Natural killer cell treated with Interleukin-12 subunit alpha and Interleukin-12 subunit beta and Interleukin-15 and Interleukin-18, amount 100 ng/mL, for 72 hours (primary cell): ENCODE data around the gene KCNG1. TPM values are rescaled to one million over a fixed set of nuclear protein-coding genes. Genes with fewer than 3 reads are reported as not detected.
A peak's percentile ranks its signal among the peaks of the same experiment; 100 is the strongest.
"Not testable (repeated sequence)": the region's sequence is repeated elsewhere in the genome, so short reads cannot be mapped to it uniquely, and the experiment has no call there.

Source experiments
- ATAC-seq, 2 donors: fragments of 150-1000 bp; cut with Tn5 transposase in 1 of 2; sonication (Bioruptor Pico), chemical (Tn5 transposase) in 1 of 2; 2 replicates each; pipeline ENCODE4 v1.10.0; 2021
- DNase-seq: peaks from one replicate; pipeline ENCODE4 v3.0.0; 2022; ENCODE audit warnings: low spot score
- H3K27ac Mint-ChIP-seq, 2 donors: 1 replicate in 1 of 2; 2 replicates in 1 of 2; pipeline ENCODE4 v1.8.0; 2022; ENCODE audit warnings: mixed read lengths in 2 of 2, mild to moderate bottlenecking in 1 of 2, moderate library complexity in 1 of 2
- H3K27me3 Mint-ChIP-seq, 2 donors: 1 replicate in 1 of 2; 2 replicates in 1 of 2; pipeline ENCODE4 v1.8.0; 2022; ENCODE audit warnings: mixed read lengths in 2 of 2
- H3K36me3 Mint-ChIP-seq: one replicate; pipeline ENCODE4 v1.8.0; 2022; ENCODE audit warnings: mixed read lengths
- H3K4me1 Mint-ChIP-seq, 2 donors: 1 replicate in 1 of 2; 2 replicates in 1 of 2; pipeline ENCODE4 v1.8.0; 2022; ENCODE audit warnings: low read depth in 2 of 2, mixed read lengths in 2 of 2, mild to moderate bottlenecking in 1 of 2
- H3K4me3 Mint-ChIP-seq: one replicate; pipeline ENCODE4 v1.8.0; 2022; ENCODE audit warnings: mixed read lengths
- H3K9me3 Mint-ChIP-seq: 2 replicates; pipeline ENCODE4 v1.8.0; 2022; ENCODE audit warnings: mixed read lengths
- total RNA-seq, 2 donors: library from RNA; stranded (reverse); gene quantifications; one replicate each; pipeline ENCODE4 v1.2.3, GENCODE V29; 2022

KCNG1 gene
- total RNA-seq, 2 donors from 2014 or later = not detected

- Mint-ChIP-seq H3K27ac (no peak overlapping the region), H3K4me3 (no peak overlapping the region)
These were observed 41.8 kb downstream of the KCNG1 start for GRCh38 chr20:50980851-50981713.

GRCh38 chr20:50980071-50980681 is 42.7 kb downstream of the KCNG1 start:
- H3K4me1 Mint-ChIP-seq = peaks cover 5 to 6% of the 10 kb centered on the region in 2 donors
- no peaks in the 10 kb centered on the region for H3K36me3 Mint-ChIP-seq
- peaks cover 32 to 47% of the 10 kb centered on the region in 2 donors for H3K27me3 Mint-ChIP-seq
- peak in 1 of 2 donors; percentile 26 for ATAC-seq
- no peaks in the 10 kb centered on the region for H3K9me3 Mint-ChIP-seq
- H3K27ac Mint-ChIP-seq = no peak overlapping the region
- no peak for DNase-seq
- H3K4me3 Mint-ChIP-seq = no peak overlapping the region

More at GRCh38 chr20:50980851-50981713, 41.8 kb downstream of the KCNG1 start:
- Mint-ChIP-seq H3K9me3 (no peaks in the 10 kb centered on the region), H3K27me3 (peaks cover 27 to 39% of the 10 kb centered on the region in 2 donors), H3K36me3 (no peaks in the 10 kb centered on the region), H3K4me1 (peaks cover 5 to 6% of the 10 kb centered on the region in 2 donors)
- DNase-seq (no peak), ATAC-seq (peak; percentile 53 to 71)

DNA sequence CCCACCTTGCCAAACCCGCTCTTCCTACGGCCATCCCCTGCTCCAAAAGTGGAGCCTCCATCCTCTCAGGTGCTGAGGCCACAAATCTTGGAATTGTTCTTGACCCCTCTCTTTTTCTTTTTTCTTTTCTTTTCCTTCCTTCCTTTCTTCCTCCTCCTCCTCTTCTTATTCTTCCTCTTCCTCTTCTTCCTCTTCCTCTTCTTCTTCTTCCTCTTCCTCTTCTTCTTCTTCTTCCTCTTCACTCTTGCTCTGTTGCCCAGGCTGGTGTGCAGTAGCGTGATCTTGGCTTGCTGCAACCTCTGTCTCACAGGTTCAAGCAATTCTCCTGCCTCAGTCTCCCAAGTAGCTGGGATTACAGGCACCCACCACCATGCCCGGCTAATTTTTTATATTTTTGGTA is 44.4 kb downstream of the KCNG1 start:
- not testable (repeated sequence) for H3K36me3 Mint-ChIP-seq, ATAC-seq, DNase-seq, H3K27ac Mint-ChIP-seq, H3K9me3 Mint-ChIP-seq, H3K4me1 Mint-ChIP-seq, H3K4me3 Mint-ChIP-seq
- peaks cover 35 to 53% of the 10 kb centered on the region in 2 donors for H3K27me3 Mint-ChIP-seq

DNA sequence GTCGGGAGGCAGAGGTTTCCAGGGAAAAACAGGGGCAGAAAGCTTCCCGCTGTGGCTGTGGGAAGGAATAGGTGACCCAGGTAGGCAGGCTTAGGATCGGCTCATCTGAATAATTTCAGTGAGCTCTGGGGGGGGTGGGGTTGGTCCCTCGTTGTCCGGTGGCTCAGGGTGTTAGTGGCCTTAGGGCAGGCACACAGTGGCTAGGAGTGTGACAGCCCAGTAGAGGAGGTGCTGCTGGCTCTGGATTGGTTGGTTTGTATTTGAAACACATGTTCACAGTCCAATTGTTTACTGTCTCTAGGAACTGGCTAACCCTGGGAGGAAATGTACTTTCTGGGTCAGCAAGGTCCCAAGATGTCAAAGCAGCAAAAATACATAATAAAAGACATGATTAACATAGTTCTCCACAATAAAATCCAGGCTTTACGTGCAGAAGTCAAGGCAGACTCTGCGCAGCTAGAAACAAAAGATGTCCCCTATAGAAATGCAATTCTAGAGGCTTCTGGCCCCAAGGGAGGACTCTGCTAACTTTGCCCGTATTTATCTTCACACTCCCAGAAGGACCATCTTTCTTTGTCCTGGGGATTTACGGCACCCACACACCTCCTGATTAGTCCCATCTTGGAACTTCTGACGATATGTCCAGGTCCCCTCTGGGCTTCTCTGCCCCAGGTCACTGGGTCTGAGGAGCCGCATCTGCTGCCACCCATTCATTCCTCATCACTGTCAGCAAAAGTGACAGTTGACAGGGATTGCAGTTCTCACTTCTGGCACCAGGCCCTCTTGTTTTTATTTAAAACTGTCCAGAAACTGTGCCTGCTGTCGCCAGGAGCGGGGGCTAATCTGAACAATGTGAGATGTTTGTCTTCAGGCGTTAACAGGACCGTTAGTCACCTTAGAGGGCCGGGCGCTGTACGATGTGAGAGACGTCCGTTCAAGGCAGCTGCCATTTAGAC is 45.6 kb downstream of the KCNG1 start:
- Mint-ChIP-seq H3K4me3 (no peak overlapping the region), H3K36me3 (no peaks in the 10 kb centered on the region), H3K27ac (no peak overlapping the region), H3K27me3 (peaks cover 31 to 41% of the 10 kb centered on the region in 2 donors), H3K9me3 (no peaks in the 10 kb centered on the region), H3K4me1 (peaks cover 5 to 6% of the 10 kb centered on the region in 2 donors)
- DNase-seq (no peak), ATAC-seq (no peak)

GRCh38 chr20:50975701-50976330 is 47.1 kb downstream of the KCNG1 start:
- no peak for ATAC-seq
- Mint-ChIP-seq H3K27ac (no peak overlapping the region), H3K9me3 (no peaks in the 10 kb centered on the region), H3K27me3 (peaks cover 30 to 40% of the 10 kb centered on the region in 2 donors), H3K4me3 (no peak overlapping the region), H3K36me3 (no peaks in the 10 kb centered on the region), H3K4me1 (peaks cover 0 to 3% of the 10 kb centered on the region in 2 donors)
- DNase-seq = no peak

- DNase-seq = no peak
- Mint-ChIP-seq H3K27me3 (peaks cover 5 to 17% of the 10 kb centered on the region in 2 donors), H3K4me3 (no peak overlapping the region), H3K4me1 (no peaks in the 10 kb centered on the region), H3K36me3 (no peaks in the 10 kb centered on the region), H3K9me3 (no peaks in the 10 kb centered on the region), H3K27ac (no peak overlapping the region)
- no peak for ATAC-seq
These were observed 53.0 kb downstream of the KCNG1 start for GRCh38 chr20:50969912-50970311.

- H3K9me3 Mint-ChIP-seq = no peaks in the 10 kb centered on the region
- no peaks in the 10 kb centered on the region for H3K4me1 Mint-ChIP-seq
- no peak overlapping the region for H3K4me3 Mint-ChIP-seq
These were observed 53.5 kb downstream of the KCNG1 start for GRCh38 chr20:50969435-50969834.

DNA sequence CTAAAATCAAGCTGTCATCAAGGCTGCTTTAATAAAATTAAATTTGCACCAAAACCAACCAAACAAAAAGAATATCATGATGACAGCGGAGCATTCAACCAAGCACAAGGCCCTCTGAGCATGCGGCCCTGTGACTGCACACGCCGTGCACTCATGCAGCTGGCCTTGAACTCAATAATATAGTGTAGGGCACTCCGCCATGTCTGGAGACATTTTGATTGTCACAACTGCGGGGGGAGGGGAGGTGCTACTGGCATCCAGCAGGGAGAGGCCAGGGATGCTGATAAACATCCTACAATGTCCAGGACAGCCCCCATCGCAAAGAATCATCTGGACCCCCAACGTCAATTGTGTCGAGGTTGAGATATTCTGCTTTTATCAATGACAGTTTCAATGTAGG is 54.6 kb downstream of the KCNG1 start:
- H3K27me3 Mint-ChIP-seq = peaks cover 0 to 14% of the 10 kb centered on the region in 2 donors
- H3K4me3 Mint-ChIP-seq = no peak overlapping the region
- no peaks in the 10 kb centered on the region for H3K4me1 Mint-ChIP-seq
- H3K9me3 Mint-ChIP-seq = no peaks in the 10 kb centered on the region
- H3K36me3 Mint-ChIP-seq = no peaks in the 10 kb centered on the region
- no peak for ATAC-seq
- no peak for DNase-seq
- no peak overlapping the region for H3K27ac Mint-ChIP-seq

More at GRCh38 chr20:50969435-50969834, 53.5 kb downstream of the KCNG1 start:
- H3K27me3 Mint-ChIP-seq = peaks cover under 1 to 14% of the 10 kb centered on the region in 2 donors
- ATAC-seq (no peak), DNase-seq (no peak)
- H3K36me3 Mint-ChIP-seq = no peaks in the 10 kb centered on the region
- H3K27ac Mint-ChIP-seq = no peak overlapping the region

- no peak for DNase-seq
- Mint-ChIP-seq H3K4me1 (no peaks in the 10 kb centered on the region), H3K27ac (no peak overlapping the region), H3K27me3 (peaks cover 0 to 11% of the 10 kb centered on the region in 2 donors), H3K9me3 (no peaks in the 10 kb centered on the region), H3K4me3 (no peak overlapping the region), H3K36me3 (no peaks in the 10 kb centered on the region)
- ATAC-seq = no peak
These were observed 55.3 kb downstream of the KCNG1 start for GRCh38 chr20:50967586-50967985.

GRCh38 chr20:50959543-50960126 is 63.3 kb downstream of the KCNG1 start:
- H3K36me3 Mint-ChIP-seq = no peaks in the 10 kb centered on the region
- H3K27ac Mint-ChIP-seq = peak overlapping the region; percentile 94 to 100
- no peaks in the 10 kb centered on the region for H3K9me3 Mint-ChIP-seq
- H3K4me3 Mint-ChIP-seq = peak overlapping the region; percentile 95
- ATAC-seq (no peak), DNase-seq (no peak)
- H3K27me3 Mint-ChIP-seq = no peaks in the 10 kb centered on the region
- peaks cover 29 to 34% of the 10 kb centered on the region in 2 donors for H3K4me1 Mint-ChIP-seq

- Mint-ChIP-seq H3K4me1 (peaks cover 29 to 41% of the 10 kb centered on the region in 2 donors), H3K9me3 (no peaks in the 10 kb centered on the region), H3K36me3 (no peaks in the 10 kb centered on the region), H3K4me3 (peak within 1 kb of the TSS; percentile 95), H3K27ac (peak within 1 kb of the TSS; percentile 94 to 100), H3K27me3 (no peaks in the 10 kb centered on the region)
- peak; percentile 82 to 91 for ATAC-seq
- DNase-seq = peak; percentile 90
These were observed 64.0 kb downstream of the KCNG1 start, which contains the start of gene MOCS3 for GRCh38 chr20:50958615-50959542. TSS of gene MOCS3 (plus strand) at chr20:50958818. CDS start at chr20:50958843, 25 bp downstream.
